H9 (cell line): ENCODE measurements around the gene BZW2. TPM values are rescaled to one million over a fixed set of nuclear protein-coding genes. Genes with fewer than 3 reads are reported as not detected.

Experiments
- DNase-seq: peaks from one replicate; pipeline ENCODE4 v3.0.0-alpha.2; 2017
- H2AFZ ChIP-seq: one replicate; pipeline ENCODE4 v1.6.1; 2013; ENCODE audit warnings: mild to moderate bottlenecking, low read length, control low read depth, moderate library complexity
- H2AK5ac ChIP-seq: 2 replicates; pipeline ENCODE4 v1.6.1; 2013; ENCODE audit warnings: low read length, control low read depth, mixed read lengths; ENCODE audit not compliant: insufficient read length
- H2BK120ac ChIP-seq: one replicate; pipeline ENCODE4 v1.6.1; 2013; ENCODE audit warnings: low read depth, mild to moderate bottlenecking, low read length, control low read depth, inconsistent platforms; ENCODE audit not compliant: poor library complexity, severe bottlenecking
- H2BK12ac ChIP-seq: 2 replicates; pipeline ENCODE4 v1.6.1; 2013; ENCODE audit warnings: low read length, control low read depth, mixed read lengths, low read depth; ENCODE audit not compliant: insufficient read length
- H2BK15ac ChIP-seq: 2 replicates; pipeline ENCODE4 v1.6.1; 2013; ENCODE audit warnings: low read depth, low read length, control low read depth
- H2BK20ac ChIP-seq: one replicate; pipeline ENCODE4 v1.6.1; 2013; ENCODE audit warnings: low read depth, mild to moderate bottlenecking, low read length, control low read depth, inconsistent platforms; ENCODE audit not compliant: poor library complexity, severe bottlenecking
- H2BK5ac ChIP-seq: 2 replicates; pipeline ENCODE4 v1.6.1; 2013; ENCODE audit warnings: low read length, control low read depth, mixed read lengths; ENCODE audit not compliant: insufficient read length
- H3K14ac ChIP-seq: 2 replicates; pipeline ENCODE4 v1.6.1; 2013; ENCODE audit warnings: low read length, control low read depth; ENCODE audit not compliant: insufficient read depth
- H3K18ac ChIP-seq: 2 replicates; pipeline ENCODE4 v1.6.1; 2013; ENCODE audit warnings: low read depth, mild to moderate bottlenecking, mixed read lengths, low read length, control low read depth; ENCODE audit not compliant: insufficient read length
- H3K23ac ChIP-seq: 2 replicates; pipeline ENCODE4 v1.6.1; 2013; ENCODE audit warnings: low read length, control low read depth, mixed read lengths, low read depth; ENCODE audit not compliant: insufficient read length
- H3K23me2 ChIP-seq: 2 replicates; pipeline ENCODE4 v1.6.1; 2013; ENCODE audit warnings: low read depth, mild to moderate bottlenecking, mixed read lengths, low read length, control low read depth; ENCODE audit not compliant: insufficient read length, poor library complexity, severe bottlenecking
- H3K27ac ChIP-seq: 2 replicates; pipeline ENCODE4 v1.5.1; 2013; ENCODE audit warnings: low read length, control low read depth, mixed read lengths, low read depth; ENCODE audit not compliant: insufficient read length
- H3K27me3 ChIP-seq: 2 replicates; pipeline ENCODE4 v1.6.1; 2013; ENCODE audit warnings: low read length, control low read depth, inconsistent platforms; ENCODE audit not compliant: insufficient read depth
- H3K4ac ChIP-seq: 2 replicates; pipeline ENCODE4 v1.6.1; 2013; ENCODE audit warnings: low read depth, mild to moderate bottlenecking, control low read depth, inconsistent platforms, low read length, moderate library complexity
- H3K4me1 ChIP-seq: 2 replicates; pipeline ENCODE4 v1.6.1; 2013; ENCODE audit warnings: low read length, control low read depth, inconsistent platforms; ENCODE audit not compliant: insufficient read depth
- H3K4me2 ChIP-seq: 2 replicates; pipeline ENCODE4 v1.6.1; 2013; ENCODE audit warnings: low read length, control low read depth, mixed read lengths; ENCODE audit not compliant: insufficient read length, insufficient read depth
- H3K56ac ChIP-seq: 2 replicates; pipeline ENCODE4 v1.6.1; 2013; ENCODE audit warnings: low read depth, mild to moderate bottlenecking, mixed read lengths, low read length, control low read depth; ENCODE audit not compliant: insufficient read length
- H3K79me1 ChIP-seq: 2 replicates; pipeline ENCODE4 v1.6.1; 2013; ENCODE audit warnings: low read depth, mild to moderate bottlenecking, moderate library complexity, low read length, control low read depth, inconsistent platforms; ENCODE audit not compliant: insufficient read depth, poor library complexity, severe bottlenecking
- H3K79me2 ChIP-seq: 2 replicates; pipeline ENCODE4 v1.6.1; 2013; ENCODE audit warnings: low read length, control low read depth, inconsistent platforms; ENCODE audit not compliant: insufficient read depth
- H3K9ac ChIP-seq: 2 replicates; pipeline ENCODE4 v1.6.1; 2013; ENCODE audit warnings: low read length, control low read depth, mixed read lengths; ENCODE audit not compliant: insufficient read length; ENCODE audit errors: extremely low read depth
- H3K9me3 ChIP-seq: one replicate; pipeline ENCODE4 v1.6.1; 2013; ENCODE audit warnings: low read depth, low read length, inconsistent platforms; ENCODE audit not compliant: control insufficient read depth
- H3T11ph ChIP-seq: one replicate; pipeline ENCODE4 v1.6.1; 2013; ENCODE audit warnings: mild to moderate bottlenecking, low read length, control low read depth, inconsistent platforms
- H4K20me1 ChIP-seq: one replicate; pipeline ENCODE4 v1.6.1; 2013; ENCODE audit not compliant: control insufficient read depth, insufficient read length, insufficient read depth
- H4K5ac ChIP-seq: 2 replicates; pipeline ENCODE4 v1.6.1; 2013; ENCODE audit warnings: low read depth, mild to moderate bottlenecking, mixed read lengths, low read length, control low read depth; ENCODE audit not compliant: insufficient read length
- H4K8ac ChIP-seq: replicated peaks from 2 replicates; pipeline ENCODE4 v1.6.1; 2013; ENCODE audit warnings: low read length, control low read depth, mixed read lengths, low read depth; ENCODE audit not compliant: insufficient read length
- H4K91ac ChIP-seq: 2 replicates; pipeline ENCODE4 v1.6.1; 2013; ENCODE audit warnings: low read depth, mild to moderate bottlenecking, moderate library complexity, mixed read lengths, low read length, control low read depth; ENCODE audit not compliant: insufficient read length
- H3K27ac Mint-ChIP-seq, 3 experiments: 2 replicates in 2 of 3; 3 replicates in 1 of 3; pipeline ENCODE4 v1.8.0; 2020 to 2021; ENCODE audit warnings: mixed read lengths in 3 of 3, mild to moderate bottlenecking in 1 of 3, moderate library complexity in 1 of 3
- H3K27me3 Mint-ChIP-seq: 2 replicates; pipeline ENCODE4 v1.8.0; 2021; ENCODE audit warnings: low read depth, mild to moderate bottlenecking, moderate library complexity, mixed read lengths
- H3K36me3 Mint-ChIP-seq, 3 experiments: 2 replicates in 2 of 3; 3 replicates in 1 of 3; pipeline ENCODE4 v1.8.0; 2020 to 2021; ENCODE audit warnings: low read depth in 3 of 3, mixed read lengths in 3 of 3; ENCODE audit not compliant: insufficient read depth in 1 of 3
- H3K4me1 Mint-ChIP-seq, 2 experiments: 2 replicates each; pipeline ENCODE4 v1.8.0; 2020; ENCODE audit warnings: mixed read lengths in 2 of 2
- H3K4me3 Mint-ChIP-seq, 2 experiments: 2 replicates in 1 of 2; 3 replicates in 1 of 2; pipeline ENCODE4 v1.8.0; 2020 to 2021; ENCODE audit warnings: mild to moderate bottlenecking in 2 of 2, mixed read lengths in 2 of 2, moderate library complexity in 1 of 2
- H3K9me3 Mint-ChIP-seq, 2 experiments: 2 replicates in 1 of 2; 3 replicates in 1 of 2; pipeline ENCODE4 v1.8.0; 2020; ENCODE audit warnings: mild to moderate bottlenecking in 2 of 2, mixed read lengths in 2 of 2, moderate library complexity in 1 of 2
- WGBS: extraction: QIAGEN DNeasy Blood & Tissue Kit; methylation state at CpG from one replicate; pipeline ENCODE4 v1.1.7; 2013; ENCODE audit warnings: missing lambda C conversion rate, low lambda C conversion rate, mixed read lengths; ENCODE audit not compliant: insufficient read length; ENCODE audit errors: extremely low coverage; 5-methylcytosine and 5-hydroxymethylcytosine counted together
- total RNA-seq: library from RNA; stranded (reverse); gene quantifications from 2 replicates; pipeline ENCODE4 v1.2.1, GENCODE V29; 2021
- TF ChIP-seq, protein P1 (sequence below): fragments of 200-600 bp; sonication (generic); conservative IDR thresholded peaks from 3 replicates; pipeline ENCODE4 v1.8.0; 2021; ENCODE audit warnings: antibody characterized with exemption, mild to moderate bottlenecking

BZW2 gene
- total RNA-seq, 1 experiment from 2014 or later, result 64.6 TPM

GRCh38 chr7:16649196-16649595, 3.2 kb downstream of the BZW2 start:
- no peaks in the 10 kb centered on the region for H3K9me3 ChIP-seq
- peaks cover 38 to 42% of the 10 kb centered on the region in 2 experiments for H3K4me1 Mint-ChIP-seq
- no peak for DNase-seq
- no peak overlapping the region for H4K8ac ChIP-seq
- no peaks in the 10 kb centered on the region for H3K79me1 ChIP-seq
- peaks cover 34% of the 10 kb centered on the region; the same call in 1 of the 2 replicates for H3K79me2 ChIP-seq
- no peaks in the 10 kb centered on the region for H3K27me3 ChIP-seq
- no peak overlapping the region for H3K14ac ChIP-seq
- no peak overlapping the region for H3K4ac ChIP-seq
- no peak overlapping the region for H2AFZ ChIP-seq
- H3K23me2 ChIP-seq, result peaks cover 10% of the 10 kb centered on the region
- no peak overlapping the region for H2BK20ac ChIP-seq
- H2BK120ac ChIP-seq, result no peak overlapping the region
- TF ChIP-seq, protein P1, sequence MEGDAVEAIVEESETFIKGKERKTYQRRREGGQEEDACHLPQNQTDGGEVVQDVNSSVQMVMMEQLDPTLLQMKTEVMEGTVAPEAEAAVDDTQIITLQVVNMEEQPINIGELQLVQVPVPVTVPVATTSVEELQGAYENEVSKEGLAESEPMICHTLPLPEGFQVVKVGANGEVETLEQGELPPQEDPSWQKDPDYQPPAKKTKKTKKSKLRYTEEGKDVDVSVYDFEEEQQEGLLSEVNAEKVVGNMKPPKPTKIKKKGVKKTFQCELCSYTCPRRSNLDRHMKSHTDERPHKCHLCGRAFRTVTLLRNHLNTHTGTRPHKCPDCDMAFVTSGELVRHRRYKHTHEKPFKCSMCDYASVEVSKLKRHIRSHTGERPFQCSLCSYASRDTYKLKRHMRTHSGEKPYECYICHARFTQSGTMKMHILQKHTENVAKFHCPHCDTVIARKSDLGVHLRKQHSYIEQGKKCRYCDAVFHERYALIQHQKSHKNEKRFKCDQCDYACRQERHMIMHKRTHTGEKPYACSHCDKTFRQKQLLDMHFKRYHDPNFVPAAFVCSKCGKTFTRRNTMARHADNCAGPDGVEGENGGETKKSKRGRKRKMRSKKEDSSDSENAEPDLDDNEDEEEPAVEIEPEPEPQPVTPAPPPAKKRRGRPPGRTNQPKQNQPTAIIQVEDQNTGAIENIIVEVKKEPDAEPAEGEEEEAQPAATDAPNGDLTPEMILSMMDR, result no peak
- H2BK15ac ChIP-seq, result no peak overlapping the region
- no peaks in the 10 kb centered on the region for H4K20me1 ChIP-seq
- H3K56ac ChIP-seq, result no peak overlapping the region
- H3K27me3 Mint-ChIP-seq, result no peaks in the 10 kb centered on the region
- H3K4me2 ChIP-seq, result no peak overlapping the region
- no peak overlapping the region; a peak in 1 of 7 replicates for H3K27ac Mint-ChIP-seq
- no peaks in the 10 kb centered on the region for H3K9me3 Mint-ChIP-seq
- peaks cover 0 to 1% (median 0%) of the 10 kb centered on the region in 3 experiments; a peak in 2 of 7 replicates for H3K36me3 Mint-ChIP-seq
- no peak overlapping the region for H3K9ac ChIP-seq
- H3K18ac ChIP-seq, result no peak overlapping the region
- H3K23ac ChIP-seq, result no peak overlapping the region
- H3K4me1 ChIP-seq, result peaks cover 4% of the 10 kb centered on the region; the same call in 1 of the 2 replicates
- no peak overlapping the region for H3K27ac ChIP-seq
- no peak overlapping the region for H4K91ac ChIP-seq
- no peak overlapping the region for H3T11ph ChIP-seq
- no peak overlapping the region for H3K4me3 Mint-ChIP-seq
- WGBS, result no CpG with 5 or more reads among the region's 1 CpG
- H2BK12ac ChIP-seq, result no peak overlapping the region
- H2BK5ac ChIP-seq, result no peak overlapping the region
- H4K5ac ChIP-seq, result no peak overlapping the region
- no peak overlapping the region for H2AK5ac ChIP-seq
